ENCODE measurements around the gene NEGR1.

Gene NEGR1

DNA sequence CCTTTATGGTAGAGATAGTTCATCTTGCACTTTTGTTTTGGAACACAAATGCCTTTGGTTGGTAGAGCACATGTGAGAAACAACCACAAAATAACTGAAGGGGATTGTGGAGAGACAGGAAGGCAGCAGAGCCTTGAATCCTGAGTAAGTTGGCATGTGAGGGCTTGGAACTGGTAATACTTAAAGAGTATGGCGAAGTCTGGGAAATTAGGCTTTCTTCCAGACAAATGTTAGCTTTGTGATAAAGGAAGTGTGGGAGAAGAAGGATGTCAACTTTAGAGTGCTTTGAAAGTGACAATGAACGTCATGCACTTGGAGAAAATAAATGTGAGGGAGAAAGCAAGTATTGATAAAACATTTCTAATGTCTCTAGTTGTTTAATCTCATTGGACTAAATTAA, 725.2 kb downstream of the NEGR1 start:
- no peak overlapping the region for H3K9ac ChIP-seq (ENCODE audit: low read length)
- H3K27me3 ChIP-seq (ENCODE audit: low read depth, low read length), result no peaks in the 10 kb centered on the region
- H4K20me1 ChIP-seq (ENCODE audit: insufficient read depth, low read length), result no peaks in the 10 kb centered on the region
- TF ChIP-seq EZH2phosphoT487 (IDR thresholded peaks at IDR 0.05; ENCODE audit: low read depth) (no peak), CTCF (IDR thresholded peaks at IDR 0.05; ENCODE audit: low read depth, low read length) (no peak)
- H3K4me3 ChIP-seq (ENCODE audit: low read length), result no peak overlapping the region
- H3K4me1 ChIP-seq (ENCODE audit: low read length), result no peaks in the 10 kb centered on the region
- H3K9me3 ChIP-seq (ENCODE audit: insufficient read depth, low read length), result no peaks in the 10 kb centered on the region
- H3K4me2 ChIP-seq (ENCODE audit: low read length), result no peak overlapping the region
- no peaks in the 10 kb centered on the region for H3K36me3 ChIP-seq (replicated peaks; ENCODE audit: low read depth, low read length)
- H3K27ac ChIP-seq (ENCODE audit: low read length), result no peak overlapping the region
- no peaks in the 10 kb centered on the region for H3K79me2 ChIP-seq (ENCODE audit: low read length)
- H2AFZ ChIP-seq (ENCODE audit: low read depth, low read length), result no peak overlapping the region

DNA sequence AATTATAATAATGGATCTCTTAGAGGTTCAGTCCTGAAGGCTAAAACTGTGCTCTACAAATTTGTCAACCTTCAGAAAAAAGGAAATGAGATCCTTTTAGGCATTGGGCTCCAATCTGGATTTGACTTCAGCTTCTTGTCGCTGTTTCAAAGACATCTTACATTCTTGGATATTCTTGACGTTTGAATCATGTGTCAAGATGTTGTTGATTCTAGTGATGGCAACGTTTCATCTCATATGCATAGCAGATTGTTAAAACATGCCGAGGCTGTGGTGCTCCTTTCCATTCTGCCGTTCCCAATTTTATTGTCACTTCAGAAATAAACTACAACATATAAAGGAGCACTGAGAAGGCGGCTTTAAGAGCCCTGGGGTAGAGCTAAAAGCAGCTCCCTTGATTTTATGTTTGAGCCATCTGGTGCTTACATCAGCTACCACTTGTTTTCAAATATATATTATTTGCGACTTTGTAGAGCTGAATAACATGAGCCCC, 733.9 kb downstream of the NEGR1 start:
- TF ChIP-seq CTCF (IDR thresholded peaks at IDR 0.05; ENCODE audit: low read depth, low read length), result no peak
- no peak for TF ChIP-seq EZH2phosphoT487 (IDR thresholded peaks at IDR 0.05; ENCODE audit: low read depth)
- Histone ChIP-seq H2AFZ (ENCODE audit: low read depth, low read length) (no peak overlapping the region), H3K9me3 (ENCODE audit: insufficient read depth, low read length) (no peaks in the 10 kb centered on the region), H3K36me3 (replicated peaks; ENCODE audit: low read depth, low read length) (no peaks in the 10 kb centered on the region), H3K79me2 (ENCODE audit: low read length) (no peaks in the 10 kb centered on the region), H3K9ac (ENCODE audit: low read length) (no peak overlapping the region), H3K27ac (ENCODE audit: low read length) (no peak overlapping the region), H3K4me3 (ENCODE audit: low read length) (no peak overlapping the region), H3K4me2 (ENCODE audit: low read length) (no peak overlapping the region), H3K4me1 (ENCODE audit: low read length) (no peaks in the 10 kb centered on the region), H3K27me3 (ENCODE audit: low read depth, low read length) (no peaks in the 10 kb centered on the region), H4K20me1 (ENCODE audit: insufficient read depth, low read length) (no peaks in the 10 kb centered on the region)

DNA sequence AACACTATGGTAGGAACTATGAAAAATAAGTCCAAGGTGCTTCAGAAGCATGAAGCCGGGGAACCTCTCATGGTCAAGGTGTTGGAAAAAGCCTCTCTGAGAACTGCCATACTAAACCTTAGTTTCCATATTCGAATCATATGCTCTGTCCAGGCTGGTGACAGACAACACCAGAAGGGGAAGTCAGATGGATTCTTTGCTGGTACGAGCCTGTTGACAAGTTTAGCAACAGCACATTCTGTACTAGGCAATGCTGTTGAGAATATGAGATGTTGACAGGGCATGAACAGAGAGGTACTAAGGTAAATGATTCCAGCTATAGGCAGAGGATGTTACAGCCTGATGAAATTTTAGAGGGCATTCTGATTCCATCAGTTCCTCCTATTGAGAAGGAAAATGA, 740.2 kb downstream of the NEGR1 start:
- no peaks in the 10 kb centered on the region for H3K4me1 ChIP-seq (ENCODE audit: low read length)
- H3K9ac ChIP-seq (ENCODE audit: low read length), result no peak overlapping the region
- H3K79me2 ChIP-seq (ENCODE audit: low read length), result no peaks in the 10 kb centered on the region
- no peak overlapping the region for H3K4me3 ChIP-seq (ENCODE audit: low read length)
- no peaks in the 10 kb centered on the region for H4K20me1 ChIP-seq (ENCODE audit: insufficient read depth, low read length)
- no peaks in the 10 kb centered on the region for H3K9me3 ChIP-seq (ENCODE audit: insufficient read depth, low read length)
- H3K27ac ChIP-seq (ENCODE audit: low read length), result no peak overlapping the region
- TF ChIP-seq EZH2phosphoT487 (IDR thresholded peaks at IDR 0.05; ENCODE audit: low read depth), result no peak
- no peak overlapping the region for H2AFZ ChIP-seq (ENCODE audit: low read depth, low read length)
- H3K36me3 ChIP-seq (replicated peaks; ENCODE audit: low read depth, low read length), result no peaks in the 10 kb centered on the region
- no peak overlapping the region for H3K4me2 ChIP-seq (ENCODE audit: low read length)
- no peaks in the 10 kb centered on the region for H3K27me3 ChIP-seq (ENCODE audit: low read depth, low read length)

GRCh38 chr1:71533950-71534349, 748.4 kb downstream of the NEGR1 start:
- Histone ChIP-seq H3K36me3 (replicated peaks; ENCODE audit: low read depth, low read length) (no peaks in the 10 kb centered on the region), H2AFZ (ENCODE audit: low read depth, low read length) (no peak overlapping the region), H3K9ac (ENCODE audit: low read length) (no peak overlapping the region), H3K4me1 (ENCODE audit: low read length) (no peaks in the 10 kb centered on the region), H3K27ac (ENCODE audit: low read length) (no peak overlapping the region), H3K27me3 (ENCODE audit: low read depth, low read length) (no peaks in the 10 kb centered on the region), H4K20me1 (ENCODE audit: insufficient read depth, low read length) (no peaks in the 10 kb centered on the region), H3K79me2 (ENCODE audit: low read length) (no peaks in the 10 kb centered on the region), H3K4me2 (ENCODE audit: low read length) (no peak overlapping the region), H3K4me3 (ENCODE audit: low read length) (no peak overlapping the region), H3K9me3 (ENCODE audit: insufficient read depth, low read length) (no peaks in the 10 kb centered on the region)
- no peak for TF ChIP-seq CTCF (IDR thresholded peaks at IDR 0.05; ENCODE audit: low read depth, low read length)
- TF ChIP-seq EZH2phosphoT487 (IDR thresholded peaks at IDR 0.05; ENCODE audit: low read depth), result no peak

- H3K36me3 ChIP-seq (replicated peaks; ENCODE audit: low read depth, low read length), result no peaks in the 10 kb centered on the region
- H3K79me2 ChIP-seq (ENCODE audit: low read length), result no peaks in the 10 kb centered on the region
- no peaks in the 10 kb centered on the region for H3K9me3 ChIP-seq (ENCODE audit: insufficient read depth, low read length)
- H3K9ac ChIP-seq (ENCODE audit: low read length), result no peak overlapping the region
- H3K27ac ChIP-seq (ENCODE audit: low read length), result no peak overlapping the region
- H4K20me1 ChIP-seq (ENCODE audit: insufficient read depth, low read length), result no peaks in the 10 kb centered on the region
- H3K4me2 ChIP-seq (ENCODE audit: low read length), result no peak overlapping the region
- no peak overlapping the region for H2AFZ ChIP-seq (ENCODE audit: low read depth, low read length)
- H3K4me3 ChIP-seq (ENCODE audit: low read length), result no peak overlapping the region
- H3K4me1 ChIP-seq (ENCODE audit: low read length), result no peaks in the 10 kb centered on the region
- TF ChIP-seq EZH2phosphoT487 (IDR thresholded peaks at IDR 0.05; ENCODE audit: low read depth) (no peak), CTCF (IDR thresholded peaks at IDR 0.05; ENCODE audit: low read depth, low read length) (no peak)
- H3K27me3 ChIP-seq (ENCODE audit: low read depth, low read length), result no peaks in the 10 kb centered on the region
Observed at GRCh38 chr1:71532343-71532742, 750.0 kb downstream of the NEGR1 start.
